DMS53 treated with DMSO at 0.1 percent for 48 hours (cell line): ENCODE measurements around the gene GLYATL1.

ENCODE experiments used
- DNase-seq: peaks from one replicate; lab custom pipeline; 2025; ENCODE audit not compliant: unreplicated experiment; lab: John Stamatoyannopoulos, UW

Gene GLYATL1

DNA sequence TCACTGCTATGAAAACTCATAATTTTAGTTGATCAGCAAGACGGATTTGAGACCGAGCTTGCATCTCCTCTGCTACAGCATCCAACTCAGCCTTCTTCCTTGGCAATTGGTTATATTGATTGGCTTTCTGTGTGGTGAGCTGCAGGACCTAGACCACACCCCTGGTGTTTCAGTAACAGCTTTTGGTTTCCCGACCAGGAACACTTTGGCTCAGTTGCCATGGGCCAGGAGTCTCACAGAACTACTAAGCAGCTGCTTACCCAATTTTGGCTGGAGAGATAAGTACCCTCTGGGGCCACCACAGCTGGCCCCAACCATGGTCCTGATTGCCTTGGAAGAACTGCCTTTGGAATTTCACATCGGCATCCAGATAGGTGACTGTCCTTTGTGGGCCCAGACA is at the start of gene GLYATL1:
Gene GLYATL1, plus strand, starts transcription at position 212 of the 400 bp plus-strand sequence. CDS start 7,600 bp downstream, outside the sequence.
- no peak for DNase-seq

DNA sequence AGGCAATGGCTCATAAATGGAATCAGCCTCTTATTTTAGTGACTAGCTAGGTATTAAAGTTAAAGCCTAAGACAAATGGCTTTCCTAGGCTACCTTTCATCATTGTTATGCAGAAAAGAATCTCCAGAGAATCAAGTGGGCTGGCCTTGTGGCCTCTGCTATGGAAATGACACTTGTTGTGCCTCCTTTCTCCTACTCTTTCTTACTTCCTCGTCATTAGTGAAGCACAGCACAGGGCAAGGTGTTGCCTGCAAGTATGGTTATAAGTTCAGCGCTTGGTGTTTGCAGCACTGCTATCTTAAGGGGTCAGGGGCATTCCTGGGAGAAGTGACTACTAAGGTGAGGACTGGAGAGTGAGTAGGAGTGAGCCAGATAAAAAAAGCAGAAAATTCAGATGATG is 45.4 kb upstream of the GLYATL1 start:
- no peak for DNase-seq

DNA sequence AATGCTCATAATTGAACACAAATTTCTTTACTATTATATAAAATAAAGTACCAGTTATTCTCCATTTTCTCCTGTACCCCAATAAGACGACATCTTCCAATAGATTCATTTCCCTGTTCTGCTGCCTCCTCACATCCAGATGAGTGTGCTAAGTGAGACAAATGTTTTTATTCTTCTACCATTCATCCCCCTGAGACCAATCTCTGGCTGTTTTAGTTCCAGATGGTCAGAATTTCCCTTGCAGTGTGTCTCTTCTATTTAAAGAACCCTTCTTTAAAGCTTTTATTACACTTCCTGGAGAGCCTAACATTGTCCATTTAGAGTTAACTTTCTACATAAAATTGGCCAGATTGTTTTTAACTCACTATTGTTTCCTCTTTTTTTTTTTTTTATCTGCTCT is 41.2 kb upstream of the GLYATL1 start:
- no peak for DNase-seq

GRCh38 chr11:58900479-58901420 is 38.5 kb upstream of the GLYATL1 start:
- peak; percentile 52 for DNase-seq

- no peak for DNase-seq
Measured at GRCh38 chr11:58902881-58903280, 36.4 kb upstream of the GLYATL1 start.

- peak; percentile 32 for DNase-seq
Measured at GRCh38 chr11:58905011-58905720, 34.1 kb upstream of the GLYATL1 start.

DNA sequence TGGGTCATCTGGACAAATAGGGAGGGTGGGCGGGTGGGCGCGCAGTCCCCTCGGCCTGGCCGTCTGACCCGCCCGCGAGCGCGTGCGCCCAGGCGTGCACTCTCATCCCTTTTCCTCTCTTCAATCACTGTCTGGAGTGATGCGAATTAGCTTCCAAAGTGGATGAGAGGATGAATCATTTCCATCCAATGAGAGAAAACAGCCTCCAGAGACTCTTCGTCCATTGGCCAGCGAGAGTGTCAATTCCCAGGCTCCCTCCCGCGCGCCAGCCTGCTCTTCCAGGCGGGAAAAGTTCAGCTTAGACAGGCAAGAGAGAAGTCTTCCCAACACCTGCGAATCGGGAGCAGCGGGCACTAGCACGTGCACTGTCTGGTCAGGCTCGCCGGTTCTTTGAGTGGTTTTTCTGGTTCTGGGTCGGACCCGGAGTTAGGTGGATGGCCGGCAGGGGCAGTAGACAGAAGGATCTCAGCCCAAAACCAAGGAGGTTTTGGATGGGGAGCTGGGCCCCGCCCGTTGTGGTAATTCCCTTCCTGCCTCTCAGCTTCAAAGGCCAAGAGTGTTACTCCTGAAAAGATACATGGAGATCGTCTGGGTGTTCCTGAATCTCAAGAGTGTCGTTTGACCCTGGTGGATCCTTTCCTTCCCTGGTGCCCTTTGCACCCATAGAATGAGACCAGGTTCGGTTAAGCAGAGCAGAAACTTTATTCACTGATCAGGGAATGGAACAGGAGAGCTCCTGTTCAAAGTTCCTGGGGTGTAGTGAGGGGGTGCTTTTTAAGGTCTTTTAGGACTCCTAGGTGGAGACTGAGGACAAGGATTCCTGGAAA is 33.4 kb upstream of the GLYATL1 start:
- peak; percentile 61 for DNase-seq

DNA sequence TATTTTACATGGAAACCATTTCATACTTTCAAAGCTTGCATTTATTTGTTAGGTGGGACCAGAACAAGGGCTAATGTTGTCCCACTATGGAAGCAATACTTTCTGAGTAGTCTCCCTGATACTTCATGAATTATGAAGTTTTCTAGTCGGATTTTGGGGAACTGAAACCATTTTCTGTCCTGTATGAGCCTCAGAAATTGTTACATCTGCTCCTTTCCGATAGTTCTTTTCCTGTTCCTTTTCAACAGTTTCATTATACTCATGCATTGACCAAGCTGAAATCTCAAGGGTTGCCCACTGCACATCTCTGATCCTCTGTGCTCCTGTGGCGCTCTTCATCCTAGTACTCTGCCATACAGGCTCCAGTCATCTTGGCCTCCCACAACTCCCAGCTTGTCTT is 31.5 kb upstream of the GLYATL1 start:
- DNase-seq, result no peak

GRCh38 chr11:58912124-58912523 is 27.2 kb upstream of the GLYATL1 start:
- DNase-seq, result no peak

DNA sequence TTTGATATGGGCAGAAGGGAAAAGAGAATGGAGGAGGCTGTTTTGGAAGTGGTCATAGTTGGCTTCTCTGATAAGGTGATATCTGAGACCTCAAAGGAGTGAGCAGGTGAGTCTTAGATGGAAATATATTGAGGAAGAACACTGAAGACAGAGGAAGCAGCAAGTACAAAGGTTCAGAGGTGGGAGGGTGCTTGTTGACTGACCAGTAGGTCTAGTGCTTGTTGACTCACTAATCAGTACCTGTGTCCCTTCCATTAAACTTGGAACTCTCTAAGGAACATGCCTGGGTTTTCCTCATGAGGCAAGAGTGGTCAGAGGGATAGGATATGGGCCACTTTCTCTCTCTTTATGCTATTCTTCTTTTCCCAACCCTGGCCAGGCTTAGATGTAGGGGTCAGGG is 25.6 kb upstream of the GLYATL1 start:
- DNase-seq, result no peak

GRCh38 chr11:58914821-58915543 is 24.3 kb upstream of the GLYATL1 start:
- DNase-seq, result no peak

- DNase-seq, result no peak
Measured at GRCh38 chr11:58916637-58917036, 22.7 kb upstream of the GLYATL1 start.

DNA sequence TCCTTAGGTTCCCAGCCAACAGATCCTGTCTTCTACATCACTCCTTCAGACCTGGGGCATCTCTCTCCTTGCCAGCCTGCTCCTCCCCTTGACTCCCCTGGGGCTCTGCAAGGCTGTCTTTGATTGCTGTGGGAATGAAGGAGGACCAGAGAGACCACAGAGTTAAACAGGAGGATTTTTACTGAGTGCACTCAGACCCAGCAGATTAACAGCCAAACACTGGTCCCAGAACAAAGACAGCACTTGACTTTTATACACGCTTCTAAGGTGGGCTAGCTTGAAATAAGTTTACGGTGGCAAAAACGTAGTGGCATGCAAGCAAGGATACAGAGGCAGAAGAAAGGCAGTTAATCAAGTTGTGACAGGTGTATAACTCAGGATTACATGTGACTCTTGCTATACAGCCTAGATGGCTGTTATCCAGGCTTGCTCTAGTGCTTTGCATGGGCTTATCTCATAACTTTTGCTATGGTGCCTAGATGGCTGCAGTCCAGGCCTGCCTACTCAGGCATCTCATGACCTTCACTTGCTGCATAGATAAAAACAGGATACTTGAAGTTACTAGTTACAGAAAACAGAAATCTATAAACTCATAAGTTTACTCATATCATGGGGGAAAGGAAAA is 22.0 kb upstream of the GLYATL1 start:
- DNase-seq, result no peak

DNA sequence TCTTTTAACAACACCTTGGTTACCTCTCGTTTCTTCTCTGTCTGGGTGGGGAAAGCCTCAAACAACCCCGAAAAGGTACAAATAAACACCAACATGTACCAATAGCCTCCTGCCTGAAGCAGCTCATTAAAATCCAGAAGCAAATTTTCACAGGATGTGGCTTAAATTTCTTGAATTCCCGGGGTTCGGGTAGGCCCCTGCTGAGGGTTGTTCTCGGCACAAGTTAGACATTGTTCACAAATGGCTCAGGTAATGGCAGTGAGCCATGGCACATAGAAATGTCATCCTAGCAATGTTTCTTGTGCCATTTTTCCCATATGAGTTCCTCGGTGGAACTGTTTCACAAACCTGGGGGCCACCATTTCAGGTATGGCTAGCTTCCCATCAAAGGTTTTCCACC is 19.7 kb upstream of the GLYATL1 start:
- no peak for DNase-seq

GRCh38 chr11:58919980-58920379 is 19.3 kb upstream of the GLYATL1 start:
- DNase-seq, result peak; percentile 4

DNA sequence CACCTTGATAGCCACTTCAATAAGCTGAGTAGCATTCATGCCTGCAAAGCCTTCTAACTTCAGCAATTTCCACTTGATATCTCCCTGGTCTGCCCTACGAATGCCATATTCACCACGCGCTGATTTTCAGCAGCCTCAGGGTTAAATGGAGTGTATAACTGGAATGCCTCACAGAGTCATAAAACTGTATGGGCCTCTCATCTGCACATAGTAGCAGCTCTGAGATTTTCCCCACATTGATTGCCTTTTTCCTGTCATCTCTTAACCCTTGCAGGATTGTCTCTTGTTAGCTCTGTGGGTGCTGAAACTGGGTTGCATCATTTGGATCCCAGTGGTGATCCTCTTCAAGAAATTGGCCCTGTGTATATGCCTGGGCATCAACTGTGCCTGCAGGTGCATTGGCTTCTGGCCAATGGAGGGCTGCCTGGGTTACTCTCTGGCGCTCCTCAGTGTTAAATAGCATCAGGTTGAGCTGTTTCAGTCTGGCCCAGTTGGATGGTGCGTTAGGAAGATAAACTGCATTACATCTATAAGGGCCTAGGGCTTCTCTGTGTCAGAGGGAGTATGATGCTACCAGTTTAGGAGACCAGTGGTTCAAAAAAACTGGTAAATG is 17.4 kb upstream of the GLYATL1 start:
- DNase-seq, result no peak

DNA sequence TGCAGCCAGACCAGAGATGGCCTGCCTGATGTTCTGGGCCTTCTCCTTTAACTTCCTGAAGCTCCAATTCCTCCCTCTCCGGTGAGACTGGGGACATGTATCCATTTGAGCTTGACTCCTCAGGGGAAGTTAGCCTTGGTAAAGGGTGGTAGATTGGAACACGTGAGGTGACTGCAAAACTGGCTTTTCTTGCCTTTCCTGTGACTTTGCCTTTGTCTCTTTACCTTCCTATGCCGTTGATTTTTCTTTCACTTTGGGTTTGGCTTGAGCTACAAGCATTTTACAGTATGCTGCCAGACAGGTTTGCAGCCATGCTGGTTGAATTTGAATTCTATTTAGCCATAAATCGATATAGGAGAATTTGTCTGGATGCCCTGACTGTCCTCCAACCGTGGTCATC is 16.8 kb upstream of the GLYATL1 start:
- no peak for DNase-seq

GRCh38 chr11:58923300-58923788 is 15.9 kb upstream of the GLYATL1 start:
- peak; percentile 19 for DNase-seq

- DNase-seq, result peak; percentile 48
Measured at GRCh38 chr11:58924230-58924629, 15.1 kb upstream of the GLYATL1 start.

DNA sequence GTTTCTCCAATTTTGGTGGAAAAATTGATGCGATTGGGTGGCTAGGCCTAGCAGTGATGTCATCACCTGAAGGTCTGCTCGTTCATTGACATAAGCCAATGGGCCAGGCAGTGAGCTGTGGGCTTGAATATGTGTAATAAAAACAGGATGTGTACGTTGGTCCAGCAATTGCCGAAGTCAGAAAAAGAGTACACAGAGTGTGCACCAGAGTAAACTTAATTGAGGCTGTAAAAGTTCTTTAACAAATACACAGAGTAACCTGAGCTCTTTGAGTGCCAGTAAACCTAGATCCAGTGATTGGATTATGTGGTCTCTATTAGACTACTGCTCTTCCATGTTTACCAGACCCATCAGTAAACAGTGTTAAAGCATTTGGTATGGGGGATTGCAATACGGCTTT is 13.0 kb upstream of the GLYATL1 start:
- peak; percentile 83 for DNase-seq
